ENCODE results near the gene FGF14. TPM values are rescaled to one million over a fixed set of nuclear protein-coding genes. Genes with fewer than 3 reads are reported as not detected.

Gene FGF14
- total and polyA plus RNA-seq, 2 of the 4 experiments (the other 2 are of a cell fraction) = under 0.01 TPM; not detected in 1

DNA sequence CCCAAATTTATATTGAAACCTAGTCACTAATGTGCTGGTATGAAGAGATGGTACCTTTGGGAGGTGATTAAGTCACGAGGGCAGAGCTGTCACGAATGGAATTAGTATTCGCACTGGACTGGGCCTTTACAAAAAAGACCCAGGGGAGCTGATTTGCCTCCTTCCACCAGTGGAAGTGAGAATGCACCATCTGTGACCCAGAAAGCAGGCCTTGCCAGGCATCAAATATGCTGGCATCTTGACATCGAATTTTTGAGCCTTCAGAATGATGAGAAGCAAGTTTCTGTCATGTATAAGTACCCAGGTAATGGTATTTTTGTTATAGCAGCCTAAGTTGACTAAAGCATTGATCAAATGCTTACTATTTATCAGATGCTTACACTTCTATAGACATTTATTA, 373.6 kb downstream of the FGF14 start:
- Histone ChIP-seq H3K4me2 (ENCODE audit: low read depth, low read length) (no peak overlapping the region), H3K79me1 (ENCODE audit: low read depth in 1 of 2, low read length in 2 of 2) (no peaks in the 10 kb centered on the region), H3K23ac (ENCODE audit: low read depth, low read length) (no peak overlapping the region), H4K8ac (ENCODE audit: low read depth in 2 of 2, low read length in 2 of 2) (no peak overlapping the region), H3K56ac (ENCODE audit: extremely low read depth, insufficient read depth, low read length) (no peak overlapping the region), H2BK5ac (ENCODE audit: low read depth, low read length, poor library complexity, severe bottlenecking) (no peak overlapping the region), H2BK20ac (ENCODE audit: low read depth, low read length) (no peak overlapping the region), H2AFZ (replicated peaks; ENCODE audit: low read length, poor library complexity) (no peak overlapping the region), H2AK9ac (replicated peaks; ENCODE audit: low read depth, low read length, poor library complexity) (no peak overlapping the region), H3K9me1 (ENCODE audit: insufficient read depth, low read length) (no peaks in the 10 kb centered on the region), H3K4me3 (ENCODE audit: insufficient read depth, low read depth, low read length) (no peak overlapping the region), H3K9me3 (ENCODE audit: control insufficient read depth, insufficient read depth, low read length) (no peaks in the 10 kb centered on the region), H4K91ac (ENCODE audit: insufficient read depth, low read depth, low read length) (no peak overlapping the region), H2AK5ac (ENCODE audit: low read depth, low read length) (no peak overlapping the region), H3K27me3 (ENCODE audit: control insufficient read depth, insufficient read depth, low read length) (no peaks in the 10 kb centered on the region), H3K36me3 (ENCODE audit: control insufficient read depth, insufficient read depth, low read length) (no peaks in the 10 kb centered on the region), H4K5ac (ENCODE audit: low read depth, low read length) (no peak overlapping the region), H4K20me1 (ENCODE audit: insufficient read depth, low read length) (no peaks in the 10 kb centered on the region), H3K18ac (ENCODE audit: low read depth, low read length) (no peak overlapping the region), H3K9ac (ENCODE audit: low read depth, low read length) (no peak overlapping the region), H3K14ac (replicated peaks; ENCODE audit: low read depth, low read length) (no peak overlapping the region), H2BK15ac (ENCODE audit: low read depth, low read length) (no peak overlapping the region), H3K4ac (ENCODE audit: low read depth, low read length) (no peak overlapping the region), H3K27ac (ENCODE audit: insufficient read depth, low read length) (no peak overlapping the region), H3K4me1 (ENCODE audit: control insufficient read depth, insufficient read depth, low read length) (no peaks in the 10 kb centered on the region), H2BK120ac (ENCODE audit: low read depth, low read length) (no peak overlapping the region)
- in situ Hi-C loops (cut with MboI; ENCODE audit: low sequenced_read_pairs) (no loop called here), dilution Hi-C loops (cut with HindIII; ENCODE audit: low sequenced_read_pairs, unreplicated experiment) (no loop called here), intact Hi-C loops (cut with micrococcal nuclease) (no loop called here)
- POLR2A ChIA-PET (ENCODE audit: unreplicated experiment) = no interaction called here
- CTCF ChIA-PET = no interaction called here
- no peak for DNase-seq
- WGBS, 2 experiments (ENCODE audit: extremely low coverage in 2 of 2, insufficient read length in 1 of 2) = no CpG with 5 or more reads among the region's 4 CpGs
- no TSS peak for BruUV-seq (replicated peaks)
- TF ChIP-seq, protein P1, sequence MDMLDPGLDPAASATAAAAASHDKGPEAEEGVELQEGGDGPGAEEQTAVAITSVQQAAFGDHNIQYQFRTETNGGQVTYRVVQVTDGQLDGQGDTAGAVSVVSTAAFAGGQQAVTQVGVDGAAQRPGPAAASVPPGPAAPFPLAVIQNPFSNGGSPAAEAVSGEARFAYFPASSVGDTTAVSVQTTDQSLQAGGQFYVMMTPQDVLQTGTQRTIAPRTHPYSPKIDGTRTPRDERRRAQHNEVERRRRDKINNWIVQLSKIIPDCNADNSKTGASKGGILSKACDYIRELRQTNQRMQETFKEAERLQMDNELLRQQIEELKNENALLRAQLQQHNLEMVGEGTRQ (IDR thresholded peaks at IDR 0.05; ENCODE audit: low read depth, low read length) = no peak
- no peak for TF ChIP-seq RAD21 (IDR thresholded peaks at IDR 0.05; ENCODE audit: low read length)
- TF ChIP-seq POLR2A (IDR thresholded peaks at IDR 0.05; ENCODE audit: low read depth, low read length) = no peak
- no peak for TF ChIP-seq RFX5 (IDR thresholded peaks at IDR 0.05; ENCODE audit: low read depth, low read length)
- TF ChIP-seq CEBPB (IDR thresholded peaks at IDR 0.05; ENCODE audit: low read depth, low read length) = no peak
- TF ChIP-seq MAZ (IDR thresholded peaks at IDR 0.05; ENCODE audit: borderline replicate concordance, low read depth, low read length) = no peak
- ATAC-seq (ENCODE audit: low read depth) = no peak

All from IMR-90 (cell line).